Measurements from ENCODE around the gene KIAA1755. TPM values are rescaled to one million over a fixed set of nuclear protein-coding genes. Genes with fewer than 3 reads are reported as not detected.
"Not testable (repeated sequence)": the region's sequence is repeated elsewhere in the genome, so short reads cannot be mapped to it uniquely, and the experiment has no call there.

The KIAA1755 gene
- total RNA-seq, 4 donors from 2014 or later = 0.17 to 0.88 (median 0.46) TPM; not detected in 1

GRCh38 chr20:38284893-38285444 lies 24.4 kb upstream of the KIAA1755 start:
- 88 to 94% methylated on average over 4 to 5 of the region's 5 CpGs for WGBS, 2 donors
- TF ChIP-seq POLR2A (IDR thresholded peaks at IDR 0.05) (no peak), CTCF (IDR thresholded peaks at IDR 0.05) (no peak)
- DNase-seq (ENCODE audit: low spot score in 2 of 2) = peak in 1 of 2 donors; percentile 64
- intact Hi-C loops (cut with DNase I; ENCODE audit: low total_unique reads) = no loop called here
- no peak overlapping the region for H3K4me3 ChIP-seq (ENCODE audit: low read depth, poor library complexity, severe bottlenecking)

DNA sequence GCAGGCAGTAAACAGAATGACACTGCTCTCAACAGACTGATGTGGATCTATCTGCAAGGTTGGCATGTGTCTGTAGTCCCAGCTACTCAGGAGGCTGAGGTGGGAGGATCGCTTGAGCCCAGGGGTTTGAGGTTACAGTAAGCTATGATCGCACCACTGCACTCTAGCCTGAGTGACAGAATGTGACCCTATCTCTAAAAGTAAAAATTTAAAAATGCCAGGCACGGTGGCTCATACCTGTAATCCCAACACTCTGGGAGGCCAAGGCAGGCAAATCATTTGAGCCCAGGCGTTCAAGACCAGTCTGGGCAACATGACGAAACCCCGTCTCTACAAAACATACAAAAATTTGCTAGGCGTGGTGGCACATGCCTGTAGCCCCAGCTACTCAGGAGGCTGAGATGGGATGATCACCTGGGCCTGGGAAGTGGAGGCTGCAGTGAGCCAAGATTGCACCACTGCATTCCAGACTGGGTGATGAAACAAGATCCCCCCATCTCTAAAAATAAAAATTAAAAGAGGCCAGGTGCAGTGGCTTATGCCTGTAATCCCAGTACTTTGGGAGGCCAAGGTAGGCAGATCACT lies 23.6 kb upstream of the KIAA1755 start:
- WGBS, 2 donors = 89 to 96% methylated on average over 7 of the region's 7 CpGs
- H3K4me3 ChIP-seq (ENCODE audit: low read depth, poor library complexity, severe bottlenecking); intact Hi-C loops (cut with DNase I; ENCODE audit: low total_unique reads): not testable (repeated sequence)
- peak in 1 of 2 donors; percentile 61 for DNase-seq (ENCODE audit: low spot score in 2 of 2)

DNA sequence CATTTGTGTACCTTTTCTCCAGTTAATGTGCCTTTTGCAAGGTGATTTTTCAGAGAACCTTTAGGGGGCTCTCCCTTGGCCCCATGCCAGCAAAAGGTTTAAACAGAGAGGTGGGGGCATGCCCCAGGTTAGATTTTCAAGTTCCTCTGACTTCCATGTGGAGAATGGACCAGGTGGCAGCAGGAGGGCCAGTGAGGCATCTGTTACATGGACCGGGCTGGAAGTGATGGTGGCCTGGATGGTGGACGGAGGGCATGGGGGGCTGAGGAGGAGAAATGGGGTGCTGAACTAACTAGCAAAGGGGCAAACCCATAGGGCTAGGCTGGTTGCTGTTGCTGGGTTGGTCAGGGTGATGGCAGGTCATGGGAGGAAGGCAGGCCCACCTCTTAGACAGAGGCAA lies 22.7 kb upstream of the KIAA1755 start:
- WGBS, 2 donors = 95 to 100% methylated on average over 2 of the region's 2 CpGs
- H3K4me3 ChIP-seq (ENCODE audit: low read depth, poor library complexity, severe bottlenecking) = no peak overlapping the region
- TF ChIP-seq POLR2A (IDR thresholded peaks at IDR 0.05) = no peak
- no peak for TF ChIP-seq CTCF (IDR thresholded peaks at IDR 0.05)
- intact Hi-C loops (cut with DNase I; ENCODE audit: low total_unique reads) = no loop called here
- DNase-seq (ENCODE audit: low spot score in 2 of 2) = peak in 1 of 2 donors; percentile 63

- 80 to 91% methylated on average over 6 of the region's 6 CpGs for WGBS, 2 donors
- intact Hi-C loops (cut with DNase I; ENCODE audit: low total_unique reads); H3K4me3 ChIP-seq (ENCODE audit: low read depth, poor library complexity, severe bottlenecking): not testable (repeated sequence)
- peak in 1 of 2 donors; percentile 54 for DNase-seq (ENCODE audit: low spot score in 2 of 2)
Measured at GRCh38 chr20:38281176-38281915, 20.8 kb upstream of the KIAA1755 start.

GRCh38 chr20:38278763-38279162 lies 18.2 kb upstream of the KIAA1755 start:
- H3K4me3 ChIP-seq (ENCODE audit: low read depth, poor library complexity, severe bottlenecking) = no peak overlapping the region
- no peak for TF ChIP-seq POLR2A (IDR thresholded peaks at IDR 0.05)
- TF ChIP-seq CTCF (IDR thresholded peaks at IDR 0.05) = no peak
- WGBS, 2 donors = 96 to 98% methylated on average over 2 of the region's 2 CpGs
- peak in 1 of 2 donors; percentile 31 for DNase-seq (ENCODE audit: low spot score in 2 of 2)
- intact Hi-C loops (cut with DNase I; ENCODE audit: low total_unique reads) = no loop called here

DNA sequence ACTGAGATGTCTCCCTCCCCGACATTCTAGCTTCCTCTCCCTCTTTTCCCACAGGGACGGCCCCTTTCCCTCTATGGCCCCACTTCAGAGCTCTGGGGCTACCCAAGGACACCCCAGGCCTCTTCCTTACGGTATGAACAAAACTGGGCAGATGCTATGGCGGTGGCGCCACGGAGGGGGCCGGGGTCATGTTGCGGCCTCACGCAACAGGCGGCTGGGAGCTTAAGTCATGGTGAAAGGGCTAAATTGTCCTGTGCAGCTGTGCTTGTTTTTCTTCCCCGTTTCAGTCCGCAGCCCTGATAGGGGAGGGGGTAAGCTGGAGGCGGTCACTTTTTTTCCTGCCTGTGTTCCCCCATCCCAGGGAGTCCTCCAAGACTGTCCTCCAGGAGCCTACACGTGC lies 17.6 kb upstream of the KIAA1755 start:
- TF ChIP-seq POLR2A (IDR thresholded peaks at IDR 0.05) (no peak), CTCF (IDR thresholded peaks at IDR 0.05) (no peak)
- peak in 1 of 2 donors; percentile 53 for DNase-seq (ENCODE audit: low spot score in 2 of 2)

More for the DNA sequence above, 17.6 kb upstream of the KIAA1755 start:
- H3K4me3 ChIP-seq (ENCODE audit: low read depth, poor library complexity, severe bottlenecking) = no peak overlapping the region
- WGBS, 2 donors = 75% methylated on average over 14 of the region's 14 CpGs
- intact Hi-C loops (cut with DNase I; ENCODE audit: low total_unique reads) = no loop called here
